Stimulated activated CD4-positive, alpha-beta T cell treated with anti-CD3 and anti-CD28 coated beads, TNF-alpha, amount 100 ng/mL, for 1 hour (primary cell): ENCODE results near the gene DGCR8.
"Not testable (repeated sequence)": the region's sequence is repeated elsewhere in the genome, so short reads cannot be mapped to it uniquely, and the experiment has no call there.

Experiments
- DNase-seq, 3 donors: peaks; one replicate each; pipeline ENCODE4 v3.0.0-alpha.2; 2020; ENCODE audit warnings: low read depth in 3 of 3, low spot score in 1 of 3

The DGCR8 gene

DNA sequence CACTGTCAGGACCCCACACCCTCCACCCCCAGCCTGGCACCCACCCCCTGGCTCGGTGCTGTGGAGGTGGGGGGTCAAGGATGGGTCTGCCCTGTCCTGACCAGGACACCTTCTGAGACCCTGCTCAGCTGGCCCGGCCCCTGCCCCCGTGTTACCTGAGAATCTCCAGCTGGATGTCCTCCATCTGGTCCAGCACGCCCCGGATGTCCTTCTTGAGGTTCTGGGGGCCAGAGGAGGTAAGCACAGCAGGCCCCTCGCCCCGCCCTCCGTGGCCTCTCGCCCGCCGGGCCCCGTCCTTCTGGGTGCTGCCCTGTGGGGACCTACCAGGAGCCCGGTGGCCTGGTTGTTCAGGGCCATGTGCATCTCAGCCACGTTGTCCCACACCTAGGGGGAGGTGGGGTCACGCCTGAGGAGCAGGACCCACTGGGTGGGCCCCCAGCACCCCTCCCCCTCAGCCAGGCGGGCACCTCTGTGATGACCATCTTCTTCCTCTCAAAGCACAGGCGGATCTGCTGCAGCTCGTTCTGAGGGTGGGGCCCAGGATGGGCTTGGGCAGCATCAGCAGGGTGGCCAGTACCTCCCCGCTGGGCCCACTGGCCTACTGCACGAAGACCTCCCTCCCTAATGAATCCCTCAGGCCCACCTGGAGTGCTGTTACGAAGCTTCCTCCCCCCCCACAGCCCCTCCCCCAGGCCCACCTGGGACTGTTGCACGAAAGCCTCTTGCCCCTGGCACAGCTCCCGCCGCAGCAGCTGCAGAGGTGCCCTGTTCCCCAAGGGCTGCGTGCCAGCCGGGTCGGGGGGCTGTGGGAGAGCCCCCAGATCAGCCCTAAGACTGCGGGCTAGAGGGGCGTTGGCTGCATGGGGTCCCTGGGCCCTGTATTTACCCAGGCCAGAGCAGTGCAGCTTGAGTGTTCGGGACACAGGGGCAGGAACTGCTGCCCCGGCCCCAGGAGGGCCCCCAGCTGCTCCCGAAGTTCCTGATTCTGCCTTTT, 69.5 kb downstream of the DGCR8 start:
- DNase-seq, result no peak

DNA sequence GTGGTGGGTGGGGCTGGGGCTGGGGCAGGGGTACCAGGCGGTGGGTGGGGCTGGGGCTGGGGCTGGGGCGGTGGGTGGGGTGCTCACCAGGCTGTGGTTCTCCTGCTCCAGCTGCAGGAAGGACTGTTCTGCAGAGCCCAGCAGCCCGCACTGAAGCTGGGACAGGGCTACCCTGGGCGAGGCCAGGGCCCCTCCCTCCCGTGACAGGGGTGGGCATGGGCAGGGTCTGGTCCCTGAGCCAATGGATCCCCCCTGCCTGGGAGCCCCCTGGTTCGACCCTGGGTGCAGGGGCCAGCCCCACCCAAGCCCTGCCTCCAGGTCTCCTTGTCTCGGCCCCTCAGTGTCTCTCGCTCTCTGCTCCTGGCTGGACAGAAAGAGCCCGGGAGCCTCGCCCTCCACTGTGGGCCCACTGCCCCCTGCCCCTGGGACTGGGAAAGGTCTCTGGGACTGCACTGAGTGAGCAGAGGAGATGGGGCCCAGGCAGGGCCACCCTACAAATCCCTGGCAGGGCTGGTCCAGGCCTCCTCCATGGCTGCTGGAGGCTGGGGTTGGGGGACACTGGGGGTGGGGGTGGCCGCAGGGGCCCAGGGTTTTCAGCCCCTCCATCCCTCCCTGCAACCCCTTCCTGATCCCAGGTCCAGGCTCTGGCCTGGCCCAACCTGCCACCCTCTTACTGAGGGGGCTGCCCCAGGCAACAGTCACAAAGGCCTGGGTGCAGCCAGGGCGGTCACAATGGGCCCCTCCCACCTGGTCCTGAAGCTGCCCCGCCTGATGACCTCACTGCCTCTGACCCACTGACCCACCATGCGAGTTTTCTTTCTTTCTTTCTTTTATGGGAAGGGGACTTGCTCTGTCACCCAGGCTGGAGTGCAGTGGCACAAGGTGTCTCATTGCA, 70.6 kb downstream of the DGCR8 start, which contains the start of gene CCDC188:
TSS of gene CCDC188 (minus strand) at position 675 of the 895 bp plus-strand sequence. CDS start at position 606, 69 bp downstream.
- no peak for DNase-seq

DNA sequence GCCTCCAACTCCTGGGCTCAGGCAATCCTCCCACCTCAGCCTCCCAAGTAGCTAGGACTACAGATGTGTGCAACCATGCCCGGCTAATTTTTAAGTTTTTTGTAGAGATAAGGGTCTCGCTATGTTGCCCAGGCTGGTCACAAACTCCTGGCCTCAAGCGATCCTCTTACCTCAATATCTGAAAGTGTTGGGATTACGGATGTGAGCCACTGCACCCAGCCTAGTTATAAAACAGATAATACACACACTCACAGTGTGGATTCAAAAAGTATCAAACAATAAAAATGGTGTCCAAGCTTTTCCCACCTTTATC, 71.2 kb downstream of the DGCR8 start:
- no peak for DNase-seq

DNA sequence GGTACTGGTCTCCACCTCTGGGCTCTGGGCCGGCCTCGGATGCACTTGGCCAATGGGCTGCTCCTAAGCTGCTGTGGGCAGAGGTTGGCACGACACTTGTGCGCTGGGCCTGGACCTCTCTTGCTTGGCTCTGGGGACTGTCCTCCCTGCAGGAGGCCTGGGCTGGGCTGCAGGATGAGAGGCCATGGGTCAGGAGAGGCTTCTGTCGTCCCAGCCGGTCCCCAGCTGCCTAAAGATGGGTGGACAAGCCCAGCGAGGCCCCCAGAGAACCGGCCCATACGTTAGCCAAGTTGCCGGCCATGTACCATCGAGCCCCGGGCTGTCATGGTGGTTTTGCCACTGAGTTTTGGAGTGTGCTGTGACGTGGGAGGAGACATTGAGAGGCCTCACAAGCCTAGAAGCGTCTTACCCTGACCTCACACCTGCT, 72.4 kb downstream of the DGCR8 start:
- no peak for DNase-seq

DNA sequence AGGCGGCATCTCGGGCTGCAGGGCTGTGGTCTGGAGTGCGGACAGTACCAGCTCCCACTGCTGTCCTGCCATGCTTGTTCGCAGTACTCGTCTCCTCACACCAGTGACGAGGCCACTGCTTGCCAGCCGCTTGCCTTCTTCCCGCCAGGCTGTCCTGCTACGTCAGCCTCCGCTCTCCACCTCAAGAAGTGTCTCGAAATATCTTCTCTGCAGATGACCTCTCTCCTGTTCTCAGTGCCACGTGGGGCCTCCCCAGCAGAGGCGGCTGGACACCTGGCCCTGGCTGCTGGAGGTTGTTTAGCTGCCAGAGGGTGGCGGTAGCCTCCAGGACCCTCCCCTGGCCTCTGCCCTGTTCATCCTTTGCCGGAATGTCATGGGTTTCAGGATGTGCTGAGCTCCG, 73.9 kb downstream of the DGCR8 start:
- DNase-seq, result no peak

DNA sequence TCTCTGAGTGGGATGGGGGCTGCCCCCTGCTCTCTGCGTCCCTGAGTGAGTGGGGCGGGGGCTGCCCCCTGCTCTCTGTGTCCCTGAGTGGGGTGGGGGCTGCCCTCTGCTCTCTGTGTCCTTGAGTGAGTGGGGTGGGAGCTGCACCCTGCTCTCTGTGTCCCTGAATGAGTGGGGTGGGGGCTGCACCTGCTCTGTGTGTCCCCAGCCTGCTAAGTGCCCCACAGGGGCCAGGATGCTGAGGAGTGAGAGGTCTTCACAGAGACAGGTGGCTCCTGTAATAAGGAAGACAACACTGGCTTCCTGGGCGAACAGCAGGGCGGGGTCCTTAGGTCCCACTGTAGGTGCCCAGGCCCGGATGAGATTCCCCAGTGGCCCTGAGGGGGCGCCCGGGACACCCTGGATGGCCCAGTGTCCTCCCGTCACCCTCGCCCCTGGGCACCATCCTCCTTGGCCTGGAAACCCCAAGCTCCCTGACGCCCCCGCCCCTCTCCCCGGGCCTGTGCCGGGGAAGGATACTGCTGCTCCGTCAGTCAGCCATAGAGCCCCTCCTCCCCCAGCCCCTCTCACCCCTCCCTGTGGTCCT, 74.7 kb downstream of the DGCR8 start:
- no peak for DNase-seq

DNA sequence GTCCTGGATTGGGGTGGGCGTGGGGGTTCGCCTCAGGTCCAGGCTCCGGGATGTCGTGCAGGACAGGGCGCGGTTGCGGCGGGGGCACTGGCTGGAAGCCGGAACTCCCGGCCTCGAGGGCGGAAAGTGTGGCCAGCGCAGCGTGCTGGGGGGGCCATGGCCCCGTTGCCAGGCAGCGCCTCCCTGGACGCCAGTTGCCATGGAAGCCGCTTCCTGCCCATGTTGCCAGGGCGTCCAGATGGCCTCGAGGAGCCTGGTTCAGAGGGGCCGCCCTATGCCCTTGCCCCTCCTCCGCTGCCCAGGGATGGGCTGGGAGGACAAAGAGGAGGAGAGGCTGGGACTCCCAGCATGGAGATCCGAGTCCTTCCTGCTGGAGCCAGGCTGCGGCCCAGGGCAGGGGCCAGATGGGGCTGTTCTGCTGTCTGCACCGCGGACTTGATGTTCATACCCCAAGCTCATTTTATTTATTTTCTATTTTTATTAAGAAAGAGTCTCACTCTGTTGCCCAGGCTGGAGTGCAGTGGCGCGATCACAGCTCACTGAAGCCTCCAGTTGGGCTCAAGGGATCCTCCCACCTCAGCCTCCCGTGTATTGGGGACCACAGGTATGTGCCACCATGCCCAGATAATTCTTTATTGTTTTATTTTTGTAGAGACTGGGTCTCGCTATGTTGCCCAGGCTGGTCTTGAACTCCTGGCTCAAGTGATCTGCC, 75.4 kb downstream of the DGCR8 start:
- DNase-seq, result no peak

DNA sequence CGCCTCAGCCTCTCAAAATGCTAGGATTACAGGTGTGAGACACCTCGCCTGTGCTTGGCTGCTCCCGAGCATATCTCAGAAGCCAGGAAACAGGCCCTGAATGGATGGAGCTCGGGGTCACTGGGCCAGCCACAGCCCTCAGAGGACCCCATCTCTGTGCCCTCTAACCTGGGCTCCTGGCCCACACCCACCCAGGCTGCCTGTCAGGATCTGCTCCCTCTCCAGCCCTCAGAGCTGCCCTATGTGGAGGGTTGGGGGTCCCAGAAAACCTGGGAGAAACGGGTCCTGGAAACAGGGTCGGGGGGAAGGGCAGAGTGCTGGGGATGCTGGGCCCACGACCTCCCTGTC, 76.0 kb downstream of the DGCR8 start:
- DNase-seq, result no peak

DNA sequence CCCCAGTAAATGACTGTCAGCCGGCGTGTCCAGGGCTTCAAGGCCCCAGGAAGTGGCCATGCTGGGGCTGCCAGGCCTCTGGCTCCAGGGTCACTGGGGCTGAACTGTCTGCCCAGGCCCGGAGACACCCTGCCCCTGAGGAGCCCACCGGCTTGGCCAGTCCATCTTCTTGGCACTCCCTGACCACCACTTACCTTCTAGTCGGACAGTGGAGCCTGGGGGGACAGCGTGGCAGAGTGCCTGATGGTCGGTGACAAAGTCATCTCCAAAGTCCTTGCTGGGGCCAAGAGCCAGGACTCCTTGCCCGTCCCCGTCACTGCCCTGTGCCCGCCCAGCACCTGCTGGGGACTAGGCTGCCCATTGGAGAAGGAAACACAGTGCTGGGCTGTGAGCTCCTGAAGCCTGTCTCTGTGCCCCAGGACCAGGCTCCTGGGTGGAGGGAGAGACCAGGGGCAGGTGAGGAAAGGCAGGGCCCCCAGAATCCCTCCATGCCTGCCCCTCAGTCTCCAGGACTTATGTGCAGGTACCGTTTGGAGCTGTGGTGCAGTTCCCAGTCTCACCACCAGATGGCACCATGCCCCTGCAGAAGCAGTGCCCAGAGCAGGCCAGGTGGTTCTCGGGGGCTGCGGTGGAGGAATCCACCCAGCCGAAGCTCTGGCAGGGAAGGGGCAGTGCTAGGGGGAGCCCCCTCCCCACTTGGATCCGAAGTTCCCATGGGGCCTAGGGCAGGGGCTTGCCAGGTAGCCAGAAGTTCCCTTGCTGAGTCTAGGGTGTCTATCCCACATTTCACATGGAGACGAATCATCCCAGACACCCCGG, 76.8 kb downstream of the DGCR8 start:
- peak; percentile 64 to 95 (median 81) for DNase-seq

DNA sequence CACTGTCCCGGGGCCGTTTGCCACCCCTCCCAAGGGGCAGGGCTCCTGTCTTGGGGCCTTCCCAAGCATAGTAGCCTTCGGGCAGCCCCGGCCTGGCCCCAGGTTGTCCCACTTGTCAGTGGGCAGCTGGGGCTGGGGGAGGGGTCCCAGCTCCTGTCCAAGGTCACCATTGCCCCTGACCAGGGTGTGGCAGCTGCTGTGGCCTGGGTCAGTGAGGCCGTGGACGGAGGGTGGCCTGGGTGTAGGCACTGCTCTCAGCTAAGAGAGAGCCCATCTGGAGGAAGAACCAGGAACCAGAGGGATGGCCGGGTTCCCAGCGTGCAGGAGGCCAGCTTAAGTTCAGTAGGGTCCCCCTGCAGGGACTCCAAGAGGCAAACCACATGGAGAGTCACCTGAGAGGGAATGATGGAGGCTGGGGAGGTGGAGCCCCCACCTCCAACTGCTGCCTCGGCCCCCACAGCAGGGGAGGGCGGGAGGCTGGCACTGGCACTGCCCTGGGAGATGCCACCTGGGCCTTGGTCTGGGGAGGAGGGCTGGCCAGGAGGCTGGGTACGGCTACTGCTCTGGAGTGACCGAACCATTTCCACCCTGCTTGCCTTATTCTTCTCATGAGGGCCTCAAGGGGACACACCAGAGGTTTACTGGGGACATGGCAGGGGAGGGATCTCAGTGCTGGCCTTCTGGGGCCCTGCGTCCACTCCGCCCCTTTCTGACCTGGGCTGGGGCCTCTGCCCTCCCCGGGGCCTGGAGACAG, 77.6 kb downstream of the DGCR8 start:
- no peak for DNase-seq

DNA sequence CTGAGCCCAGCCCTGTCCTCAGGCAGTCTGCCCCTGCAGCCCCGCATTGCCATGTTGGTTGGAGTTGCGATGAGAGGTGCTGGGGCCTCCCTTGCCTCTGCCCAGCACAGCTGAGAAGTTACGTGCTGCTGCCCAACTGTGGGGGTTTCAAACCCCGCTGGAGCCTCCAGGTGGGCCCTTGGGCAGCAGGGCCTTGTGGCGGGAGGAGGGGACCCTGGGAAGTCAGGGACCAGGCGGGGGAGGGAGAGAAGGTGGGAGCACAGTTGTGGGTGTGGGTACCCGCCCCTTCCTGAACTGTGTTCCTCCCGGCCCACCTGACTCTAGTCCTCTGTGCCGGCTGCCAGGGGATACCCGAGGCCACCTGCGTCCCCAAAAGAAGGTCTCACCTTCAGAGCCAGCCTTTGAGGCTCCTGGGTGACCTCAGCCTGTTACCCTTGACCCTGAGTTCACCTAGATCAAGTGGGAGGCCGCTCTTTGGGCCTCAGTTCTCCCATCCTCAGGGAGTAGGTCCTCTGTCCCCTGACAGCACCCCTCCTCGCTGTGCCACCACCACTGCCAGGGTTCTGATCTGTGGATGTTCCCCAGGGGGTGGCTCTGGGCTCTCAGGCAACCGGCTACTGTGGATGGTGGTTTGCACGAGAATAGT, 78.5 kb downstream of the DGCR8 start:
- DNase-seq, result no peak

DNA sequence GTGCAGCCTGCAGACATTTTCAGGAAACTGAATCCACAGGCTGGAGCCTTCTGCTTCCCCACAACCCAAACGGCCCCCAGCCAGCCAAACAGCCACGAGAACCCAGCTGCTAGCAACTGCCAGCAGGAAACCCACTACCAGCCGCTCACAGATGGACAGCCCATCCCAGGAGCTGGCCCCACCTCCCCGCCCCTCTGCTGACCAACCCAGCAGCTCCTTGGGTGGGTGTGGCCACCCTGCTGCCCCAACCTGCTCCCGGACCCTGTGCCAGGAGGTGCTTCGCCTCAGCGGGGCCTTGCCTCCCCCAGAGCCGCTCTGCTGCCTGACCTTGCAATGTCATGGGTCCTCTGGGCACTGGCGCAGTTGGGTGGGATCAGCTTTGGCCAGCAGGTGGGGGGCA, 79.0 kb downstream of the DGCR8 start:
- DNase-seq, result no peak

DNA sequence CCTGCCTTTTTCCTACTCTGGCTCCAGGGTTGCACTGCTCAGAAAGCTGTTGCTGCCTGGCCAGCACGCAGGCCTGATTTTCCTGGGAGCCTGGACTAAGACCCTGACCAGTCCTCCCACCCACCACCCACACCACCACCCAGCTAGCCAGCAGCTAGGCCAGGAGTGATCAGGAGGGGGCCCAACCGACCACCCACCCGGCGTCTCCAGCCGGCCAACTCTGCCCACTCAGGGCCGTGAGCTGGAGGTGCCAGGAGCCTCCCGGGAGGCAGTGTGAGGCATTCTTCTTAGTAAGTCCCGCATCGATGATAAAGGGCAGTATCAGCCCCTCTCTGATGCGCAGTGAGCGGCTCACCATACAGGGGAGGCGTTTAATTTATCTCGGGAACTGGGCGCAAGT, 79.5 kb downstream of the DGCR8 start:
- not testable (repeated sequence) for DNase-seq

DNA sequence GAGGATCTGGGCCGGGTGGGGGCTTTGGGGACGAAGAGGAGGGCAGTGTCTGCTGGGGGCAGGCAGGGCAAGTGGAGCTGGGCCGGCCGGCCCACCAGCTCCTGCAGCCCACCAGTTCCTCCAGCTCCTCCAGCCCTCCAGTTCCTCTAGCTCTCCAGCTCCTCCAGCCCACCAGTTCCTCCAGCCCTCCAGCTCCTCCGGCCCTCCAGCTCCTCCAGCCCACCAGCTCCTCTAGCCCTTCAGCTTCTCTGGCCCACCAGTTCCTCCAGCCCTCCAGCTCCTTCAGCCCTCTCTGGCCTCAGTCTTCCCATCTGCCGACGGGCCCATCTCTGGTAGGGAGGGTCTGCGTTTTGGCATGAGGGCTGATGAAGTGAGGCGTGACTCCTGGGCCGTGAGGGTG, 80.0 kb downstream of the DGCR8 start:
- no peak for DNase-seq
